WTC11 (cell line): Measurements from ENCODE around the gene LASP1NB.

Source experiments
- ATAC-seq: fragments of 200-7000 bp; cut with Tn5 transposase; 2 replicates; pipeline ENCODE4 v1.10.0; 2021; ENCODE audit warnings: mild to moderate bottlenecking, moderate library complexity
- CTCF ChIA-PET: fragments of 300-600 bp; sonication (Branson Sonifier 250); formaldehyde crosslinking; loops from one replicate; lab custom pipeline; 2021; ENCODE audit warnings: antibody characterized with exemption; lab: Charles Lee
- POLR2A ChIA-PET: fragments of 350-600 bp; sonication (Branson Sonifier 250); formaldehyde crosslinking; loops from one replicate; lab custom pipeline; 2021; ENCODE audit warnings: antibody characterized with exemption; lab: Charles Lee
- DNase-seq: peaks from one replicate; pipeline ENCODE4 v3.0.0; 2021; ENCODE audit warnings: low spot score
- H3K27ac Mint-ChIP-seq: 2 replicates; pipeline ENCODE4 v1.8.0; 2021; ENCODE audit warnings: mixed read lengths
- H3K27me3 Mint-ChIP-seq: 2 replicates; pipeline ENCODE4 v1.8.0; 2021; ENCODE audit warnings: low read depth, mild to moderate bottlenecking, moderate library complexity, mixed read lengths
- H3K36me3 Mint-ChIP-seq: 2 replicates; pipeline ENCODE4 v1.8.0; 2021; ENCODE audit warnings: mixed read lengths
- H3K4me1 Mint-ChIP-seq: 2 replicates; pipeline ENCODE4 v1.8.0; 2022; ENCODE audit warnings: mixed read lengths
- H3K4me3 Mint-ChIP-seq: 2 replicates; pipeline ENCODE4 v1.8.0; 2021; ENCODE audit warnings: mild to moderate bottlenecking, moderate library complexity, mixed read lengths
- H3K9me3 Mint-ChIP-seq: 2 replicates; pipeline ENCODE4 v1.8.0; 2021; ENCODE audit warnings: mixed read lengths
- CREM ChIP-seq: sonication (generic); formaldehyde crosslinking; IDR thresholded peaks from 2 replicates; pipeline ENCODE4 v1.8.1; 2022; ENCODE audit warnings: mild to moderate bottlenecking, missing genetic modification reagents, moderate library complexity
- ESRRA ChIP-seq: sonication (generic); formaldehyde crosslinking; IDR thresholded peaks from 2 replicates; pipeline ENCODE4 v1.8.1; 2022; ENCODE audit warnings: mild to moderate bottlenecking, missing genetic modification reagents, borderline replicate concordance
- FOXP1 ChIP-seq: sonication (generic); formaldehyde crosslinking; IDR thresholded peaks from 2 replicates; pipeline ENCODE4 v1.8.0; 2022; ENCODE audit warnings: missing genetic modification reagents, mild to moderate bottlenecking, moderate library complexity, borderline replicate concordance
- GABPB1 ChIP-seq: sonication (generic); formaldehyde crosslinking; IDR thresholded peaks from 2 replicates; pipeline ENCODE4 v1.8.1; 2023; ENCODE audit warnings: mild to moderate bottlenecking, missing genetic modification reagents
- MYBL2 ChIP-seq: sonication (generic); formaldehyde crosslinking; IDR thresholded peaks from 2 replicates; pipeline ENCODE4 v1.8.1; 2023; ENCODE audit warnings: mild to moderate bottlenecking, moderate library complexity, missing genetic modification reagents
- NFYB ChIP-seq: sonication (generic); formaldehyde crosslinking; conservative IDR thresholded peaks from 2 replicates; pipeline ENCODE4 v1.8.0; 2022; ENCODE audit warnings: low read depth, missing genetic modification reagents
- OVOL2 ChIP-seq: fragments of 250-450 bp; sonication (Bioruptor Pico); IDR thresholded peaks from 2 replicates; pipeline ENCODE4 v1.9.0; 2021; ENCODE audit warnings: mild to moderate bottlenecking, borderline replicate concordance
- RORB ChIP-seq: fragments of 250-450 bp; sonication (Bioruptor Pico); IDR thresholded peaks from 2 replicates; pipeline ENCODE4 v1.9.0; 2021; ENCODE audit warnings: mild to moderate bottlenecking
- TP53 ChIP-seq: sonication (generic); formaldehyde crosslinking; IDR thresholded peaks from 2 replicates; pipeline ENCODE4 v1.8.1; 2023; ENCODE audit warnings: mild to moderate bottlenecking, missing genetic modification reagents
- ZNF138 ChIP-seq: sonication (generic); formaldehyde crosslinking; conservative IDR thresholded peaks from 2 replicates; pipeline ENCODE4 v1.8.1; 2022; ENCODE audit warnings: mild to moderate bottlenecking, moderate library complexity, missing genetic modification reagents
- ZNF423 ChIP-seq: fragments of 250-450 bp; sonication (Bioruptor Pico); IDR thresholded peaks from 2 replicates; pipeline ENCODE4 v2.1.2; 2022; ENCODE audit warnings: mild to moderate bottlenecking, moderate library complexity
- ZNF671 ChIP-seq: fragments of 250-450 bp; sonication (Bioruptor Pico); IDR thresholded peaks from 2 replicates; pipeline ENCODE4 v1.8.0; 2021; ENCODE audit warnings: mild to moderate bottlenecking
- TF ChIP-seq, protein P1 (sequence below): sonication (generic); formaldehyde crosslinking; IDR thresholded peaks from 2 replicates; pipeline ENCODE4 v1.8.0; 2022; ENCODE audit warnings: missing genetic modification reagents
- TF ChIP-seq, protein P2 (sequence below): sonication (generic); formaldehyde crosslinking; IDR thresholded peaks from 2 replicates; pipeline ENCODE4 v1.8.1; 2023; ENCODE audit warnings: mild to moderate bottlenecking, missing genetic modification reagents, borderline replicate concordance
- TF ChIP-seq, protein P3 (sequence below): fragments of 250-450 bp; sonication (Bioruptor Pico); IDR thresholded peaks from 2 replicates; pipeline ENCODE4 v1.8.0; 2021; ENCODE audit warnings: mild to moderate bottlenecking
- TF ChIP-seq, protein P4 (sequence below): sonication (generic); formaldehyde crosslinking; IDR thresholded peaks from 2 replicates; pipeline ENCODE4 v1.8.1; 2022; ENCODE audit warnings: low read depth, mild to moderate bottlenecking, moderate library complexity, missing genetic modification reagents, borderline replicate concordance
- TF ChIP-seq, protein P5 (sequence below): sonication (generic); formaldehyde crosslinking; IDR thresholded peaks from 2 replicates; pipeline ENCODE4 v1.8.1; 2023; ENCODE audit warnings: mild to moderate bottlenecking, missing genetic modification reagents, moderate library complexity

The LASP1NB gene

DNA sequence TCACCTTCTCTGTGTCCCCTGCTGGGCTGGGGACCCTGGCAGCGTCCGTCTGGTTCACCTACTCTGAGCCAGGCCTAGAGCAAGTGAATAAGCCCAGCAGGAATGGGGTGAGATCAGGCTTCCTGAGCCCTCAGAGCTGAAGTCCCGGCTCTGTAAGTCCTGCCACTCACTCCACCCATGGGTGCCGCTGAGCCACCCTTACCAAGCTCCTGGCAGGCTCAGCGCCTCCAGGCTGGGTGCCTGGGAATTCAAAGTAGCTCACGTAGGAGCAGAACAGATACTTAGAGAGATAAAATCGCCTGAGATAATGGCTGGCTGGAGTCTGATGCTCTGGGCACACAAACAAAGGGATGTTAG, 9.8 kb upstream of the LASP1NB start (continued):
- TF ChIP-seq CREM (CRISPR knock-in tag) (no peak), ZNF671 (CRISPR knock-in tag) (no peak)

DNA sequence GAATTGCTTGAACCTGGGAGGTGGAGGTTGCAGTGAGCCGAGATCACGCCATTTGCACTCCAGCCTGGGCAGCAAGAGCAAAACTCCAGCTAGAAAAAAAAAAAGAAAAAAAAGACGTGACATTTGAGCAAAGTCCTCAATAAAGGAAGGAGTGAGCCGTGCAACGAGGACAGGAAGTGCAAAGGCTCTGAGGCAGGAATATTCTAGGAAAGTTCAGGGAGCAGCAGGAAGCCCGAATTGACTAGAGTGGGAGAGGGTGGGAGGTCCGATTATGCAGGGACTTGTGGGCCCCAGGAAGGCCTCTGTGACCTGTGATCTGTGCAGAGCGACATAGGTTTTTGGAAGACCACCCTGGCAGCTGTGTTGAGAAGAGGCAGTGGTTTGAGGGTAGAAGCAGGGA, 8.6 kb upstream of the LASP1NB start:
- Mint-ChIP-seq H3K27ac (peak overlapping the region; percentile 46), H3K27me3 (no peaks in the 10 kb centered on the region), H3K9me3 (no peaks in the 10 kb centered on the region), H3K4me3 (no peak overlapping the region), H3K4me1 (peaks cover 3% of the 10 kb centered on the region; the same call in 1 of the 2 replicates), H3K36me3 (peaks cover 28% of the 10 kb centered on the region)
- TF ChIP-seq ZNF138 (CRISPR knock-in tag), result no peak
- TF ChIP-seq ZNF423 (CRISPR knock-in tag), result no peak
- TF ChIP-seq MYBL2 (CRISPR knock-in tag), result no peak
- TF ChIP-seq, protein P1, sequence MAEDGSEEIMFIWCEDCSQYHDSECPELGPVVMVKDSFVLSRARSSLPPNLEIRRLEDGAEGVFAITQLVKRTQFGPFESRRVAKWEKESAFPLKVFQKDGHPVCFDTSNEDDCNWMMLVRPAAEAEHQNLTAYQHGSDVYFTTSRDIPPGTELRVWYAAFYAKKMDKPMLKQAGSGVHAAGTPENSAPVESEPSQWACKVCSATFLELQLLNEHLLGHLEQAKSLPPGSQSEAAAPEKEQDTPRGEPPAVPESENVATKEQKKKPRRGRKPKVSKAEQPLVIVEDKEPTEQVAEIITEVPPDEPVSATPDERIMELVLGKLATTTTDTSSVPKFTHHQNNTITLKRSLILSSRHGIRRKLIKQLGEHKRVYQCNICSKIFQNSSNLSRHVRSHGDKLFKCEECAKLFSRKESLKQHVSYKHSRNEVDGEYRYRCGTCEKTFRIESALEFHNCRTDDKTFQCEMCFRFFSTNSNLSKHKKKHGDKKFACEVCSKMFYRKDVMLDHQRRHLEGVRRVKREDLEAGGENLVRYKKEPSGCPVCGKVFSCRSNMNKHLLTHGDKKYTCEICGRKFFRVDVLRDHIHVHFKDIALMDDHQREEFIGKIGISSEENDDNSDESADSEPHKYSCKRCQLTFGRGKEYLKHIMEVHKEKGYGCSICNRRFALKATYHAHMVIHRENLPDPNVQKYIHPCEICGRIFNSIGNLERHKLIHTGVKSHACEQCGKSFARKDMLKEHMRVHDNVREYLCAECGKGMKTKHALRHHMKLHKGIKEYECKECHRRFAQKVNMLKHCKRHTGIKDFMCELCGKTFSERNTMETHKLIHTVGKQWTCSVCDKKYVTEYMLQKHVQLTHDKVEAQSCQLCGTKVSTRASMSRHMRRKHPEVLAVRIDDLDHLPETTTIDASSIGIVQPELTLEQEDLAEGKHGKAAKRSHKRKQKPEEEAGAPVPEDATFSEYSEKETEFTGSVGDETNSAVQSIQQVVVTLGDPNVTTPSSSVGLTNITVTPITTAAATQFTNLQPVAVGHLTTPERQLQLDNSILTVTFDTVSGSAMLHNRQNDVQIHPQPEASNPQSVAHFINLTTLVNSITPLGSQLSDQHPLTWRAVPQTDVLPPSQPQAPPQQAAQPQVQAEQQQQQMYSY (CRISPR knock-in tag), result no peak
- TF ChIP-seq FOXP1 (CRISPR knock-in tag), result no peak
- TF ChIP-seq GABPB1 (CRISPR knock-in tag), result no peak
- no peak for TF ChIP-seq NFYB (CRISPR knock-in tag)
- no peak for TF ChIP-seq ESRRA (CRISPR knock-in tag)
- TF ChIP-seq TP53 (CRISPR knock-in tag), result no peak
- TF ChIP-seq, protein P2, sequence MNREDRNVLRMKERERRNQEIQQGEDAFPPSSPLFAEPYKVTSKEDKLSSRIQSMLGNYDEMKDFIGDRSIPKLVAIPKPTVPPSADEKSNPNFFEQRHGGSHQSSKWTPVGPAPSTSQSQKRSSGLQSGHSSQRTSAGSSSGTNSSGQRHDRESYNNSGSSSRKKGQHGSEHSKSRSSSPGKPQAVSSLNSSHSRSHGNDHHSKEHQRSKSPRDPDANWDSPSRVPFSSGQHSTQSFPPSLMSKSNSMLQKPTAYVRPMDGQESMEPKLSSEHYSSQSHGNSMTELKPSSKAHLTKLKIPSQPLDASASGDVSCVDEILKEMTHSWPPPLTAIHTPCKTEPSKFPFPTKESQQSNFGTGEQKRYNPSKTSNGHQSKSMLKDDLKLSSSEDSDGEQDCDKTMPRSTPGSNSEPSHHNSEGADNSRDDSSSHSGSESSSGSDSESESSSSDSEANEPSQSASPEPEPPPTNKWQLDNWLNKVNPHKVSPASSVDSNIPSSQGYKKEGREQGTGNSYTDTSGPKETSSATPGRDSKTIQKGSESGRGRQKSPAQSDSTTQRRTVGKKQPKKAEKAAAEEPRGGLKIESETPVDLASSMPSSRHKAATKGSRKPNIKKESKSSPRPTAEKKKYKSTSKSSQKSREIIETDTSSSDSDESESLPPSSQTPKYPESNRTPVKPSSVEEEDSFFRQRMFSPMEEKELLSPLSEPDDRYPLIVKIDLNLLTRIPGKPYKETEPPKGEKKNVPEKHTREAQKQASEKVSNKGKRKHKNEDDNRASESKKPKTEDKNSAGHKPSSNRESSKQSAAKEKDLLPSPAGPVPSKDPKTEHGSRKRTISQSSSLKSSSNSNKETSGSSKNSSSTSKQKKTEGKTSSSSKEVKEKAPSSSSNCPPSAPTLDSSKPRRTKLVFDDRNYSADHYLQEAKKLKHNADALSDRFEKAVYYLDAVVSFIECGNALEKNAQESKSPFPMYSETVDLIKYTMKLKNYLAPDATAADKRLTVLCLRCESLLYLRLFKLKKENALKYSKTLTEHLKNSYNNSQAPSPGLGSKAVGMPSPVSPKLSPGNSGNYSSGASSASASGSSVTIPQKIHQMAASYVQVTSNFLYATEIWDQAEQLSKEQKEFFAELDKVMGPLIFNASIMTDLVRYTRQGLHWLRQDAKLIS, result no peak
- TF ChIP-seq, protein P3, sequence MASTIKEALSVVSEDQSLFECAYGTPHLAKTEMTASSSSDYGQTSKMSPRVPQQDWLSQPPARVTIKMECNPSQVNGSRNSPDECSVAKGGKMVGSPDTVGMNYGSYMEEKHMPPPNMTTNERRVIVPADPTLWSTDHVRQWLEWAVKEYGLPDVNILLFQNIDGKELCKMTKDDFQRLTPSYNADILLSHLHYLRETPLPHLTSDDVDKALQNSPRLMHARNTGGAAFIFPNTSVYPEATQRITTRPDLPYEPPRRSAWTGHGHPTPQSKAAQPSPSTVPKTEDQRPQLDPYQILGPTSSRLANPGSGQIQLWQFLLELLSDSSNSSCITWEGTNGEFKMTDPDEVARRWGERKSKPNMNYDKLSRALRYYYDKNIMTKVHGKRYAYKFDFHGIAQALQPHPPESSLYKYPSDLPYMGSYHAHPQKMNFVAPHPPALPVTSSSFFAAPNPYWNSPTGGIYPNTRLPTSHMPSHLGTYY (CRISPR knock-in tag), result no peak
- TF ChIP-seq, protein P4, sequence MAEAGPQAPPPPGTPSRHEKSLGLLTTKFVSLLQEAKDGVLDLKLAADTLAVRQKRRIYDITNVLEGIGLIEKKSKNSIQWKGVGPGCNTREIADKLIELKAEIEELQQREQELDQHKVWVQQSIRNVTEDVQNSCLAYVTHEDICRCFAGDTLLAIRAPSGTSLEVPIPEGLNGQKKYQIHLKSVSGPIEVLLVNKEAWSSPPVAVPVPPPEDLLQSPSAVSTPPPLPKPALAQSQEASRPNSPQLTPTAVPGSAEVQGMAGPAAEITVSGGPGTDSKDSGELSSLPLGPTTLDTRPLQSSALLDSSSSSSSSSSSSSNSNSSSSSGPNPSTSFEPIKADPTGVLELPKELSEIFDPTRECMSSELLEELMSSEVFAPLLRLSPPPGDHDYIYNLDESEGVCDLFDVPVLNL (CRISPR knock-in tag), result no peak
- no peak for TF ChIP-seq RORB
- TF ChIP-seq, protein P5, sequence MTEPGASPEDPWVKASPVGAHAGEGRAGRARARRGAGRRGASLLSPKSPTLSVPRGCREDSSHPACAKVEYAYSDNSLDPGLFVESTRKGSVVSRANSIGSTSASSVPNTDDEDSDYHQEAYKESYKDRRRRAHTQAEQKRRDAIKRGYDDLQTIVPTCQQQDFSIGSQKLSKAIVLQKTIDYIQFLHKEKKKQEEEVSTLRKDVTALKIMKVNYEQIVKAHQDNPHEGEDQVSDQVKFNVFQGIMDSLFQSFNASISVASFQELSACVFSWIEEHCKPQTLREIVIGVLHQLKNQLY, result no peak
- no peak for TF ChIP-seq OVOL2 (CRISPR knock-in tag)
- no peak for ATAC-seq
- POLR2A ChIA-PET, result no interaction called here
- CTCF ChIA-PET, result interaction anchor here (0.5 to 2.1 kb wide), 10 partner anchors 9 to 236 kb away, joined by 3 to 9 read pairs (median 4); partner anchors contain the start of genes LASP1NB and PLXDC1
- DNase-seq, result no peak
